ENCODE results near the gene COL11A1. TPM values are rescaled to one million over a fixed set of nuclear protein-coding genes. Genes with fewer than 3 reads are reported as not detected.
A peak's percentile ranks its signal among the peaks of the same experiment; 100 is the strongest.

COL11A1 gene
- polyA plus RNA-seq, 1 of the 3 experiments (the other 2 are of a cell fraction): 0.13 TPM

DNA sequence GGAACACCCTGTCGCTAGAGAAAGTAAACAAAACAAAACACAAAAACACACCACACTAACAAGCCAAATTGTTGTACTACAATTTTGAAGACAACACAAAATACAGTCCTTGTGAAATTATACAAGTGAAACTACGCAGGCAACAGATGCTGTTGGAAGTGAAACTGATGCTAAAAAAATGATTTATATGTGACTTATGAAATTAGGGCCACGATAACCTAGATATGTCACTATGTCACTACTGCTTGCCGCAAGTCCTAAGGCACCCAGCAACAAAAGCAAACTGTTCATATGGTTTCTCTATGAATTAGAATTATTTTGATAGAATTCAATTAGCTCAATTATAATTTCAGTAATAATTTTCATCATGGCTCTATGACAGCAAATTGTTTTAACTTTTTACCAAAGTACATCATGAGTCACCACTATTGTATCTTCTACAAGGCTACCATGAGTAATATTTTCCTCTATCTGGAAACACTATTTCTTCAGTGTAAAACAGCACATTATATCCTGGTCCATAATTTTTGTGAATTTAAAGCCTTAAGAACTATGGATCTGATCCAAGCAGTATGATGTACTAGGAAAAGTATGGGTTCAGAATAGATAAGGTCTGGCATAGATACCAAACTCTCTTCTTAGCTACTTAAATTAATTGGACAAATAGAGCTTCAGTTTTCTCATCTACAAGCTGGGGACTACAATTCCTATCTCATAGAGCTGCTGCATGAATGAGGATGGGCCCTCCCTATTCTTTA lies 216.3 kb downstream of the COL11A1 start (continued):
- no peak for TF ChIP-seq NRF1 (IDR thresholded peaks at IDR 0.05; ENCODE audit: low read depth, low read length)
- no peak for TF ChIP-seq EZH2phosphoT487 (IDR thresholded peaks at IDR 0.05; ENCODE audit: borderline replicate concordance, low read depth)
- no peak for TF ChIP-seq RAD21 (IDR thresholded peaks at IDR 0.05; ENCODE audit: low read length)
- no peak for TF ChIP-seq GATA2 (CRISPR knock-in tag; IDR thresholded peaks at IDR 0.05)
- TF ChIP-seq, protein P1, sequence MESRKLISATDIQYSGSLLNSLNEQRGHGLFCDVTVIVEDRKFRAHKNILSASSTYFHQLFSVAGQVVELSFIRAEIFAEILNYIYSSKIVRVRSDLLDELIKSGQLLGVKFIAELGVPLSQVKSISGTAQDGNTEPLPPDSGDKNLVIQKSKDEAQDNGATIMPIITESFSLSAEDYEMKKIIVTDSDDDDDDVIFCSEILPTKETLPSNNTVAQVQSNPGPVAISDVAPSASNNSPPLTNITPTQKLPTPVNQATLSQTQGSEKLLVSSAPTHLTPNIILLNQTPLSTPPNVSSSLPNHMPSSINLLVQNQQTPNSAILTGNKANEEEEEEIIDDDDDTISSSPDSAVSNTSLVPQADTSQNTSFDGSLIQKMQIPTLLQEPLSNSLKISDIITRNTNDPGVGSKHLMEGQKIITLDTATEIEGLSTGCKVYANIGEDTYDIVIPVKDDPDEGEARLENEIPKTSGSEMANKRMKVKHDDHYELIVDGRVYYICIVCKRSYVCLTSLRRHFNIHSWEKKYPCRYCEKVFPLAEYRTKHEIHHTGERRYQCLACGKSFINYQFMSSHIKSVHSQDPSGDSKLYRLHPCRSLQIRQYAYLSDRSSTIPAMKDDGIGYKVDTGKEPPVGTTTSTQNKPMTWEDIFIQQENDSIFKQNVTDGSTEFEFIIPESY (IDR thresholded peaks at IDR 0.05; ENCODE audit: borderline replicate concordance, low read depth): no peak
- TF ChIP-seq, protein P2, sequence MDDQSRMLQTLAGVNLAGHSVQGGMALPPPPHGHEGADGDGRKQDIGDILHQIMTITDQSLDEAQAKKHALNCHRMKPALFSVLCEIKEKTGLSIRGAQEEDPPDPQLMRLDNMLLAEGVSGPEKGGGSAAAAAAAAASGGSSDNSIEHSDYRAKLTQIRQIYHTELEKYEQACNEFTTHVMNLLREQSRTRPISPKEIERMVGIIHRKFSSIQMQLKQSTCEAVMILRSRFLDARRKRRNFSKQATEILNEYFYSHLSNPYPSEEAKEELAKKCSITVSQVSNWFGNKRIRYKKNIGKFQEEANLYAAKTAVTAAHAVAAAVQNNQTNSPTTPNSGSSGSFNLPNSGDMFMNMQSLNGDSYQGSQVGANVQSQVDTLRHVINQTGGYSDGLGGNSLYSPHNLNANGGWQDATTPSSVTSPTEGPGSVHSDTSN (IDR thresholded peaks at IDR 0.05): peak; percentile 67
- TF ChIP-seq, protein P3, sequence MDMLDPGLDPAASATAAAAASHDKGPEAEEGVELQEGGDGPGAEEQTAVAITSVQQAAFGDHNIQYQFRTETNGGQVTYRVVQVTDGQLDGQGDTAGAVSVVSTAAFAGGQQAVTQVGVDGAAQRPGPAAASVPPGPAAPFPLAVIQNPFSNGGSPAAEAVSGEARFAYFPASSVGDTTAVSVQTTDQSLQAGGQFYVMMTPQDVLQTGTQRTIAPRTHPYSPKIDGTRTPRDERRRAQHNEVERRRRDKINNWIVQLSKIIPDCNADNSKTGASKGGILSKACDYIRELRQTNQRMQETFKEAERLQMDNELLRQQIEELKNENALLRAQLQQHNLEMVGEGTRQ (IDR thresholded peaks at IDR 0.05; ENCODE audit: borderline replicate concordance, low read depth, low read length): no peak
- TF ChIP-seq GABPA (IDR thresholded peaks at IDR 0.05; ENCODE audit: low read depth): no peak
- TF ChIP-seq CHD2 (IDR thresholded peaks at IDR 0.05; ENCODE audit: low read length, partially characterized antibody): no peak
- TF ChIP-seq RFX5 (IDR thresholded peaks at IDR 0.05; ENCODE audit: low read length): no peak
- TF ChIP-seq ELF1 (IDR thresholded peaks at IDR 0.05): no peak
- TF ChIP-seq, protein P4, sequence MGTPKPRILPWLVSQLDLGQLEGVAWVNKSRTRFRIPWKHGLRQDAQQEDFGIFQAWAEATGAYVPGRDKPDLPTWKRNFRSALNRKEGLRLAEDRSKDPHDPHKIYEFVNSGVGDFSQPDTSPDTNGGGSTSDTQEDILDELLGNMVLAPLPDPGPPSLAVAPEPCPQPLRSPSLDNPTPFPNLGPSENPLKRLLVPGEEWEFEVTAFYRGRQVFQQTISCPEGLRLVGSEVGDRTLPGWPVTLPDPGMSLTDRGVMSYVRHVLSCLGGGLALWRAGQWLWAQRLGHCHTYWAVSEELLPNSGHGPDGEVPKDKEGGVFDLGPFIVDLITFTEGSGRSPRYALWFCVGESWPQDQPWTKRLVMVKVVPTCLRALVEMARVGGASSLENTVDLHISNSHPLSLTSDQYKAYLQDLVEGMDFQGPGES (IDR thresholded peaks at IDR 0.05; ENCODE audit: low read depth, low read length): no peak
- peak; percentile 79 for TF ChIP-seq FOSL2 (IDR thresholded peaks at IDR 0.05; ENCODE audit: borderline replicate concordance, low read depth)
- no peak for TF ChIP-seq MEF2A (IDR thresholded peaks at IDR 0.05; ENCODE audit: borderline replicate concordance, low read depth)
- no peak for TF ChIP-seq SIN3A (IDR thresholded peaks at IDR 0.05; ENCODE audit: borderline replicate concordance, low read depth, low read length)
- peak; percentile 88 for TF ChIP-seq JUND (IDR thresholded peaks at IDR 0.05)
